ENCODE results near the gene FAM131A. TPM values are rescaled to one million over a fixed set of nuclear protein-coding genes. Genes with fewer than 3 reads are reported as not detected.
"Not testable (repeated sequence)": the region's sequence is repeated elsewhere in the genome, so short reads cannot be mapped to it uniquely, and the experiment has no call there.

FAM131A gene
- total RNA-seq, 1 donor from 2014 or later: 22.7 TPM

- no peak overlapping the region for H3K4me3 ChIP-seq (ENCODE audit: low read depth, low read length)
- DNase-seq (ENCODE audit: low read depth): no peak
- no peak for TF ChIP-seq CTCF (conservative IDR thresholded peaks at IDR 0.05; ENCODE audit: low read depth, low read length)
These were observed 581 bp downstream of the FAM131A start for GRCh38 chr3:184337981-184338380.

- no peak overlapping the region for H3K4me3 ChIP-seq (ENCODE audit: low read depth, low read length)
- no peak for TF ChIP-seq CTCF (conservative IDR thresholded peaks at IDR 0.05; ENCODE audit: low read depth, low read length)
- DNase-seq (ENCODE audit: low read depth): no peak
These were observed 1.1 kb downstream of the FAM131A start for GRCh38 chr3:184338511-184338945.

- no peak for TF ChIP-seq CTCF (conservative IDR thresholded peaks at IDR 0.05; ENCODE audit: low read depth, low read length)
- no peak for DNase-seq (ENCODE audit: low read depth)
- H3K4me3 ChIP-seq (ENCODE audit: low read depth, low read length): no peak overlapping the region
These were observed 1.6 kb downstream of the FAM131A start for GRCh38 chr3:184339001-184339400.

- DNase-seq (ENCODE audit: low read depth); H3K4me3 ChIP-seq (ENCODE audit: low read depth, low read length): not testable (repeated sequence)
These were observed 2.2 kb downstream of the FAM131A start for GRCh38 chr3:184339451-184340135.

GRCh38 chr3:184341925-184342324 lies 4.5 kb downstream of the FAM131A start:
- TF ChIP-seq CTCF (conservative IDR thresholded peaks at IDR 0.05; ENCODE audit: low read depth, low read length): no peak
- no peak overlapping the region for H3K4me3 ChIP-seq (ENCODE audit: low read depth, low read length)
- no peak for DNase-seq (ENCODE audit: low read depth)

GRCh38 chr3:184343200-184343876 lies 5.9 kb downstream of the FAM131A start:
- no peak for DNase-seq (ENCODE audit: low read depth)
- TF ChIP-seq CTCF (conservative IDR thresholded peaks at IDR 0.05; ENCODE audit: low read depth, low read length): no peak
- H3K4me3 ChIP-seq (ENCODE audit: low read depth, low read length): no peak overlapping the region

GRCh38 chr3:184344579-184345316 lies 7.3 kb downstream of the FAM131A start:
- no peak for TF ChIP-seq CTCF (conservative IDR thresholded peaks at IDR 0.05; ENCODE audit: low read depth, low read length)
- H3K4me3 ChIP-seq (ENCODE audit: low read depth, low read length): no peak overlapping the region
- DNase-seq (ENCODE audit: low read depth): no peak

Measured in epithelial cell of proximal tubule (primary cell).